ENCODE data around the gene MAP6.

MAP6 gene

GRCh38 chr11:75665990-75666389 lies 2.8 kb downstream of the MAP6 start:
- DNase-seq, result no peak

DNA sequence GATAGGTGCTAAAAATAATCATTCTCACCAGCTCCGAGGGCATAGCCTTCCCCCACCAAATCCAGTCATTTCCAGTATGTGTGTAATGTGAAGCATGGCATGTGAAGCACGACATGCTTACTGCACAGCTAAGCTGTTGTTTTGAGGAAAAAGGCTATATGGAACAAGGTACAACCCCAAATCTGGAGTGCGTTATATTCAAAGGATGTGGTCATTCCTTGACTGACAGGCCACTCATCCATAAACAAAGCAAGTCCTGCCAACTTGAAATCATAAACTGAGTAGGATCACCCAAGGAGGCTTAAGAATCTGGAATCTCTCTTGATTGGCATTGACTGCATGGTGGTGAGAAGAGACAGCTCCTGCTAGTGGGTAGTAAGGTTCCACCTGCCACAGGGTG lies 3.7 kb downstream of the MAP6 start:
- DNase-seq, result no peak

GRCh38 chr11:75664389-75664788 lies 4.4 kb downstream of the MAP6 start:
- no peak for DNase-seq

GRCh38 chr11:75663808-75664207 lies 5.0 kb downstream of the MAP6 start:
- no peak for DNase-seq

DNA sequence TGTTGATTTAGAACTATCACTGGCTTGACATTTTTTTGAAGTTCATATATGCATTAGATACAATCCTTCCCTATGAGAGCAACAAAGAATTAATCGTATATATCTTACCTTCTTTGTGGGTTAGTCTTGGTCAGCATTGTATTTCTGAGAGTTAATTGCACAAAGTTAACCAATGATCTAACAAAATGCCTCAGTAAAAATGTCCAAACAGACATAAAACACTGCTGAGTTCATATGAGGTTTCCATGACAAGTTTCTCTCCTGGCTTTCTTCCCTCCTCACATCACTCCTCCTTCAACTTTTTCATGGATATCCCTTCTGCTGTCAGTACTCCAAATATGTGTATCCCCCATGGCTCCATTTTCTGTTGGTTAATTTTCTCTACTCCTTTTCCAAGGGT lies 9.0 kb downstream of the MAP6 start:
- no peak for DNase-seq

DNA sequence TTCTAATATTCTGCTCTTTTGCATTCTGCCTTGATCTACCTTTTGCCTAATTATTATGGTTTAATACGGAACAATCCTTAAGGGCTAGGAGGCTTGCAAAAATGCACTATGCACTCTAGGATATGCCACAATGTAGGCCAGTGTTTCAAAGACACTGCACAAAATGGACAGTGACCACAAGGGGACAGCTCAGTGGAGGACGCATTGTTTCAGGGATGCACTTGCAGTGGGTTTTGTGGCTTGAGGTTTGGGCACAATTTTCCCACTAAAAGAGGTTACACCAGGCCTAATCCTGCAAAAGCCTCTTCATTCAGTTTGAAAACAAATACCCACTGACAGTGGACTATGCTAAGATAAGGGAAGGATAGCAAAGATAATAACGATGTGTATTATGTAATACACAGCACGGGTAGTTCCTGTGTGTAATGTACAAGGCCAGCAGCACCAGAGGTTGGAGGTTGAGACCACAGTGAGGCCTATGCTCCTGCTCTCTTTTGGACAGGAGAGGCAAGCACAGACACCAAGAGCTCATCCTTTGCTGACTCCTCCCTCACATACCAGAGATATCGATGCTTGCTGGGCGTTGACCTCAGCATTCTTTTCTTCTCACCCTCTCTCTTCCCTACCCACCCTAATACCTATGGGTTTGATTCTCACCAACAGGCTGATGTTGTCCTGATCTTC lies 12.7 kb downstream of the MAP6 start:
- DNase-seq, result no peak

GRCh38 chr11:75655605-75656004 lies 13.2 kb downstream of the MAP6 start:
- no peak for DNase-seq

DNA sequence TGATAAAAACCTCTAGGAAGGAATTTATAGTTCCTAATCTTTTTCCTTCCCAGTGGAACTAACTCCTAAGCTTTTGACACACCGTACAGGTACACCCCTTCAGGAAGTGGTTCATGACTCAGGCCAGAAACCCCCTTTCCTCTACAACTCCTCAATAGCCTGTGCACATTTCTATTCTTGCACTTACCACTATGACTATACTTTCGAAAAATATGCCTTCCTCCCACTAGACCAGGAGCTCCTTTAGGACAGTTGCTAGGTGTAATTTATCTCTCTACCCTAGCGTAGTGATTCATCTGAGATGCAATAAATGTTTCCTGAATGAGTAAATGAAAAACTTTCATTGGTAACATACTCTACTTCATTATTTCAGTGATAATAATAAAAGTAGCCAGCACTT lies 14.5 kb downstream of the MAP6 start:
- DNase-seq, result no peak

GRCh38 chr11:75653532-75653931 lies 15.3 kb downstream of the MAP6 start:
- DNase-seq, result no peak

- no peak for DNase-seq
Observed at GRCh38 chr11:75652936-75653335, 15.9 kb downstream of the MAP6 start.

DNA sequence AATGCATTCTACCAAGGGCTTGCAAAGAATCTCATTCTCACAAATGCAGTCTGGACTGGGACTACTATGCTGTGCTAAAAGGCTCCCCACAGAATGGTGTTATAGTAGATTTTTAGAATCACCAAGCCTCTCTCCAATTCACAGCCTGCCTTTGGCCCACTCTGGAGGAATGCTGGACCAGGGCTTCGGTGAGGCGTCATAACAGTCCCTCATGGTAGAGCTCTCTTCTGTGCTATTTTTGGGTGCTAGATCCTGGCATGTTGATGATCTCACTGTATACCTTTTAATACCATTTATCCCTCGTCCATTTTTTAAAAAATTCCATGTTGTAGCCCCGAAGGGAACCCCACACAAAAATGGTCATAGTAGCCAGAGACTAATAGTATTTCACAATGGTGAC lies 17.6 kb downstream of the MAP6 start:
- no peak for DNase-seq

DNA sequence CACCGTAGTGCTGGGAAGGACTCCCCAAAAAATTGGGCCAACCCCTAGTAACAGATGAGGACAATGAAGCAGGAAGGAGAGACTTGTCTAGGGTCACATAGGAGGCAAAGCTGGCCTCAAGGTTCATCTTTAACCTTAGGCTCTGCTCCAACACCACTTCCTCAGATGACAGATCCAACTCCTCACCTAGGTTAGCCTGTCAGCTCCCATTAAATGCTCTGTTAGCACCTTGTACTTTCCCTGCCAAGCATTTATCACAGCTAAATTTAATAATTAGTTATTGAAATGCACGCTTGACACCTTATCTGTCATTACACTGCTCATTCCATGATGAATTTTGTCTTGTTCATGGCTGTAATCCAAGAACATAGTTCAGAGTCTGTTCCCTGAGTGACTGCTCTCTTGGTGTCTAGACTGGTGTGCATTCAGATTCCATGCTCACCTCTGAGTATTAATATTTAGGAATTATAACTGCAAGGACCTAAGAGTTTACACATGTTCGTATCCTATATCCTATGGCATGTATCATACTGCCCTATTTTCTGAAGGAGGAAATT lies 18.6 kb downstream of the MAP6 start:
- no peak for DNase-seq

GRCh38 chr11:75644946-75645345 lies 23.9 kb downstream of the MAP6 start:
- no peak for DNase-seq

GRCh38 chr11:75644370-75644769 lies 24.5 kb downstream of the MAP6 start:
- DNase-seq, result no peak

- peak; percentile 48 for DNase-seq
Observed at GRCh38 chr11:75642402-75643113, 26.3 kb downstream of the MAP6 start.

- DNase-seq, result peak; percentile 94
Observed at GRCh38 chr11:75639762-75640181, 29.1 kb downstream of the MAP6 start.

DNA sequence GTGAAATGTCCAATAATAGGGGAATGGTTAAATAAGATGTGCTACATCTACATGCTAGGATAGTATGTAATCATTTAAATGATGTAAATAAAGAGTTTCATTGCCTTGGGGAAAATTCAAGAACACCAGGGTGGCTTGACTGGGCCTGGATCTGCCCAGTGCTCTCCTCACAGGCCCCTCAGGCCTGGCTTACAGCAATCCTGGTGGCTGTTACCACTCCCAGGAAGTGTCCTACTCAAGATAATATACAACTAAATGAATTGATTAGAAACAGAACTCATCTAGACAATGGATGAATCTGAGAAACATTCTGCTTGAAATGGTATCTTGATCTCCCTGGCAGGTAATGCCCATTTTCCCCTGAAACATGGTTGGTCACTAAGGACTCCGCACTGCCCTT lies 30.8 kb downstream of the MAP6 start:
- DNase-seq, result no peak

DNA sequence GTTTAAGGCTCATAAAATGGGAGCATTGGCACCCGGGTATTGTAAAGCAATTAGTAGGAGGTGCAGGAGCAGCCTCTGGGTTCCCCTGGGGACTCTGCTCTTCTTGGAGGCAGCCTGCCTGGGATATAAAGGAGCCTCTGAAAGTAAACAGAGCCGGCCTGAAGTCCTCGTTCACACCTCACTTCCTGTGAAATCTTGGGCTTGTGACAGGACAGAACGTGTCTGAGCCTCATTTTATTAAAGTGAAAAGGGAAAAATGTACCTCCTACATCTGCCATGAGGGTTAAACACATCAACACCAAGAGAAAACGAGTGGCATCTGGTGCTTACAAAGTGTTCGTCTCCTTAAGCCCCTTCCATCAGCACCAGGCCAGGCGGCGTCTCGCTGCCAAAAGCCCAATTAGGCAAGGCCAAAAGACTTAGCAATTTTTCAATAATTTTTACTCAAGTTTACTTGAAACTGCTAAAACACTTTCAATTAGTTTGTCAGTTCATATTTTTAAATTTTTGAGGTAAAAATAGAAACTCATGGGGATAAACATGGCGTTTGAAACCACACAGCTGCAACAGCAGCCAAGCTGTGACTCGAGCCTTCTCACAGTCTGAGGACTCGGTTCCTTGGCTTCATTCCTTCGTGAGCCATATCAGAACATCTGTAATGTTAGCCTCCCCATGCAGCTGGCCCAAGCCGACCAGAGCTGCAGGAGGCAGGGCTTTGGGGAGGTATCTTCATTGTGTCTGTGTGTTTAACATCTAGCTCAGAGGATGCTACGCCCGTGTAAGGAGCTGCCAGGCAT lies 33.6 kb downstream of the MAP6 start:
- DNase-seq, result no peak

DNA sequence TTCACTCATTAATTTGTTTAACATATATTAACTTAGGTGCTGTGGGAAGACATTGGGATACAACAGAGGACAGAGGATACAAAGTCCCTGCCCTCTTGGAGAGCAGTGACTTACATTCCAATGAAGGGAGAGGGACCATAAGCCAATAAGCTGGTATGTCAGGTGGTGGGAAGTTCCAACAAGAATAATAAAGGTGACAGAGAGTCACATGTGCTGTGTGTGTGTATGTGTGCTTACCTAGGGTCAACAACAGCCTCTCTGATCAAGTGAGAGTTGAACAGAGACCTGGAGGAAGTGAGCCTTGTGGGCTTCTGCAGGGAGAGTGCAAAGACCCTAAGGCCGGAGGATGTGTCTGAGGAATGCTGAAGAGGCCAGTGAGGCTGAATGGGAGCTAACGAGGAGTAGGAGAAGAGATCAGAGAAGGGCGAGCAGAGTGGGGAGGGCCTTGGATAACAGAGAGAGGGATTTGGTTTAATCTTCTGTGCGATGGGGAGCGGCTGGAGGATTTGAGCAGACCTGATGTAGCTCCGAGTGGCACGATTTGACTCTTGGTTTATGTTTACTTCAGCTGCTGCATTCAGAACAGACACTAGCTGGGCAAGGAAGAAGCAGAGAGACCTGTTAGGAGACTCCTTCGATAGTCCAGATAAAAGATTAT lies 35.3 kb downstream of the MAP6 start:
- no peak for DNase-seq

DNA sequence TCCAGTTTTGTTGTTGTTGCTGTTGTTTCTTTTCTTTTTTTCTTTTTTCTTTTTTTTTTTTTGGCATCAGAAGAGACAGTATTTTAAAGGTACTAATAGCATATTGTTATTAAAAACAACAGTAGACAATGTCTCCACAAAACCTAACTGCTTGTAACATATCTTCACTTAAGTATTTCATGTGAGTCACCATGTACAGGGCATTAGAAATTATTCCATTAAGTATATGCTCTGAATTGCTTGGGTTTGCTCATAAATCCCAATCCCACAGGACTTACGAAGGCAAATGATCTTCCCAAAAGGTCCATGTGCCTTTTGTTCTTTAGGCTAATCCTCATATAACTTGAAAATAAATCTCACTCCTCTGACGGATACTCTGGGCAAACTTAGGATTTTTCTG lies 35.9 kb downstream of the MAP6 start:
- no peak for DNase-seq

GRCh38 chr11:75632450-75632849 lies 36.4 kb downstream of the MAP6 start:
- no peak for DNase-seq

DNA sequence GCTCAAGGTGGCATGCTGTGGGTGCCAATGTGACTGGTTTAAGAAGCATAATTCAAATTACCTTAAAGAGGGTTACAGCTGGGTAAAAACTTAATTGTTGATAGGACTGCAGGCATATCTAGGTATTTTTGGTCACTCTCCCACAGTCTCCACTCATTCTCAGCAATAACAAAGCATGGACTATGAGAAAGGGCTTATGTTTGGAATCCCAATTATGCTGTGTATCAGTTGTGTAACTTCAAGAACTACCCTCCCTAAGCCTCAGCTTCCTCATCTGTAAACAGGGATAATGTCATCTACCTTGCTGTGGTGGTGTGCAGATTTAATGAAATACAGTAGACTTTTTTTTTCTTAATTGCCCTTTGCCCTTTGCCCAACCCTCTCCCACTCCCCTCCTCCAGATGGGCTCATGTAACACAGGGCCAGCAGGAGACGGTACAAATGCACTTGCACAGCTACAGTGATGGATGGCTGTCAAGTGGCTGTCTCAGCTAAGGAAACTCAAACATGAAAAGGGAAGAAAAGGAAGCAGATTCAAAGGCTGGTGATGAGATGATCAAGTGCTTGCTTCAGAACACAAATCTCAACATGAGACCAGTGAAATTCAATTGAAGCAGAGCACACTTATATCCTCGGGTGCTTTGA lies 37.6 kb downstream of the MAP6 start:
- DNase-seq, result no peak

All from NCI-H2029 (cell line).